RWPE2 (cell line): ENCODE results near the gene TRIM34.

ENCODE experiments used
- ATAC-seq: fragments of 200-7000 bp; cut with Tn5 transposase; 3 replicates; pipeline ENCODE4 v1.9.1; 2021; ENCODE audit warnings: low read depth
- DNase-seq: peaks from one replicate; pipeline ENCODE4 v3.0.0-alpha.2; 2020; ENCODE audit warnings: low spot score
- H3K27ac ChIP-seq: fragments of 450-650 bp; 2 replicates; pipeline ENCODE4 v1.5.1; 2017; ENCODE audit warnings: mild to moderate bottlenecking; ENCODE audit not compliant: poor library complexity, severe bottlenecking
- H3K27me3 ChIP-seq: fragments of 250-450 bp; sonication (Bioruptor Pico); 2 replicates; pipeline ENCODE4 v1.5.1; 2021; ENCODE audit warnings: mild to moderate bottlenecking, moderate library complexity; ENCODE audit not compliant: insufficient read depth, poor library complexity, severe bottlenecking
- H3K36me3 ChIP-seq: fragments of 250-450 bp; sonication (Bioruptor Pico); 2 replicates; pipeline ENCODE4 v1.5.1; 2020; ENCODE audit warnings: low read depth, mild to moderate bottlenecking, moderate library complexity
- H3K4me1 ChIP-seq: fragments of 250-450 bp; sonication (Bioruptor Pico); 2 replicates; pipeline ENCODE4 v1.5.1; 2021; ENCODE audit warnings: mild to moderate bottlenecking, moderate library complexity; ENCODE audit not compliant: insufficient read depth, poor library complexity, severe bottlenecking
- H3K4me3 ChIP-seq: fragments of 250-450 bp; sonication (Bioruptor Pico); 2 replicates; pipeline ENCODE4 v1.5.1; 2021; ENCODE audit warnings: mild to moderate bottlenecking, moderate library complexity; ENCODE audit not compliant: severe bottlenecking
- H3K9me3 ChIP-seq: fragments of 250-450 bp; sonication (Bioruptor Pico); 2 replicates; pipeline ENCODE4 v1.5.1; 2021; ENCODE audit warnings: mild to moderate bottlenecking, moderate library complexity; ENCODE audit not compliant: severe bottlenecking
- CTCF ChIP-seq: fragments of 450-650 bp; IDR thresholded peaks from one replicate; pipeline ENCODE4 v1.5.1; 2017; ENCODE audit warnings: mild to moderate bottlenecking, moderate library complexity; ENCODE audit not compliant: poor library complexity, severe bottlenecking

TRIM34 gene

GRCh38 chr11:5684646-5685362, 60.0 kb downstream of the TRIM34 start, which contains the start of gene TRIM5:
TRIM5 (minus strand) TSS chr11:5685074; CDS start chr11:5680177, 4,897 bp downstream.
- Histone ChIP-seq H3K4me3 (peak within 1 kb of the TSS; percentile 37), H3K27ac (peak within 1 kb of the TSS; percentile 78), H3K27me3 (no peaks in the 10 kb centered on the region), H3K9me3 (no peaks in the 10 kb centered on the region), H3K4me1 (peaks cover 13% of the 10 kb centered on the region), H3K36me3 (peaks cover 8% of the 10 kb centered on the region)
- peak; percentile 96 for ATAC-seq
- peak; percentile 83 for TF ChIP-seq CTCF
- peak; percentile 88 for DNase-seq

DNA sequence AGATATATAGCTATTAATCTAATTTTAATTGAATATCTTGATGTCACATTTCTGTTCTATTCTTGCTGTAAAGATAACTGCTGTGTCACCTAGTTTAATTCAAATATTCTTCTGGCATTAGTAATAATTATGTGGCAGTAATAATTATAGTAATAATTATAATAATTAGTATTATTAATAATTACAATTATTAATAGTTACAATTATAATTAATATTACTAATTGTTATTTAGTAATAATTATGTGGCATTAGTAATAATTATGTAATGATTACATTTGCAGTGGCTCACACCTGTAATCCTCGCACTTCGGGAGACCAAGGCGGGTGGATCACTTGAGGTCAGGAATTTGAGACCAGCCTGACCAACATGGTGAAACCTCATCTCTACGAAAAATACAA, 61.6 kb downstream of the TRIM34 start:
- no peak overlapping the region for H3K4me3 ChIP-seq
- H3K4me1 ChIP-seq: peaks cover 24% of the 10 kb centered on the region
- no peak for ATAC-seq
- no peak overlapping the region for H3K27ac ChIP-seq
- no peaks in the 10 kb centered on the region for H3K27me3 ChIP-seq
- no peak for TF ChIP-seq CTCF
- no peaks in the 10 kb centered on the region; the same call in 1 of the 2 replicates for H3K36me3 ChIP-seq
- H3K9me3 ChIP-seq: no peaks in the 10 kb centered on the region
- no peak for DNase-seq

- no peaks in the 10 kb centered on the region for H3K36me3 ChIP-seq
- DNase-seq (no peak), ATAC-seq (no peak)
- no peak overlapping the region for H3K27ac ChIP-seq
- H3K27me3 ChIP-seq: no peaks in the 10 kb centered on the region
- no peak overlapping the region for H3K4me3 ChIP-seq
- H3K9me3 ChIP-seq: no peaks in the 10 kb centered on the region
- TF ChIP-seq CTCF: no peak
- H3K4me1 ChIP-seq: peaks cover 24% of the 10 kb centered on the region
Measured at GRCh38 chr11:5688482-5688881, 63.7 kb downstream of the TRIM34 start.

GRCh38 chr11:5689551-5689983, 64.8 kb downstream of the TRIM34 start, which contains the start of gene TRIM22:
TRIM22 (plus strand) TSS chr11:5689790; CDS start chr11:5696233, 6,443 bp downstream.
- H3K27ac ChIP-seq: no peak within 1 kb of the TSS
- ATAC-seq: peak; percentile 13; the same call in 2 of the 3 replicates
- DNase-seq: no peak

More at GRCh38 chr11:5689551-5689983, 64.8 kb downstream of the TRIM34 start, which contains the start of gene TRIM22:
- TF ChIP-seq CTCF: no peak
- peak within 1 kb of the TSS; percentile 7 for H3K4me3 ChIP-seq
- no peaks in the 10 kb centered on the region for H3K27me3 ChIP-seq
- peaks cover 20% of the 10 kb centered on the region for H3K4me1 ChIP-seq
- no peaks in the 10 kb centered on the region for H3K36me3 ChIP-seq
- H3K9me3 ChIP-seq: no peaks in the 10 kb centered on the region
